ENCODE results near the gene LRRC74B.
A peak's percentile ranks its signal among the peaks of the same experiment; 100 is the strongest.
"Not testable (repeated sequence)": the region's sequence is repeated elsewhere in the genome, so short reads cannot be mapped to it uniquely, and the experiment has no call there.

LRRC74B gene

DNA sequence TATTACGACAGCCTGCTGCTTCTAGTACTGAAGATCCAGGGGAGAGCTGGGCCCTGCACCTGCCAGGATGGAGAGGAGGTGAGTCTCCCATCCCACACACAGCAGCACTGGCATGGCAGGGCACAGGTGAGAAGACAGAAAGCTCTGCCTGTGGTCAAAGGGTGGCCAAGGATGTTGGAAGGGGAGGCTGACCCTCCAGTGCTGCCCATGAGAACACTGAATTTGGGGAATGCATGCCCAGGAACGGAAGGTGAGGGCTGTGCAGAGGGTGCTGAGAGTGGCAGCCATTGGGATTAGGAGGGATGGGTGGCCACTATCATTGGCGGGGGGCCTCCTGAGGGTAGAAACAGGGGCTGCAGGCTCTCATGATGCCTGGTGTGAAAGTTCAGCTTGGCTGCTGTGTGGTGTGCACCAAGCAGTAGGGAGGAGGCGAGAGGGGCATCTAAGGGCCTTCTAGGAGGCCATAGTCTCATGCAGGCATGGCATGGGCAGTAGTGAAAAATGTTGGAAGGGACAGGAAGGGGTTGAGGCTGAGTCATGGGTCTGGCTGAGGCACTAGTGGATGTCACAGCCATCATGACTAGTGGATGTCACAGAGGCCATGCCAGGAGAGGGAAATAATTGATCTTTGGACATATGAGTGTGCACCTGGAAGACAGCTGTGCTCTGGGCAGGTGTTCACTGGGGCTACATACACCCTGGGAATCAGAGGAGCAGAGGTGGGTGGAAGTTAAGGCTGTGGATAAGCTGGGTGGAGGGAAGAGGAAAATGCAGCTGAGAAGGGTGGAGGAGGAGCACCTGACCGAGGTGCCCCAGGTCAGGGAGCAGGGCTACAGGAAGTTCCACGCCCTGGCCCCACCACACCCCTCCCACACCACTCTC lies 2.5 kb upstream of the LRRC74B start:
- no peaks in the 10 kb centered on the region for H3K27me3 ChIP-seq
- H3K9me3 ChIP-seq, result no peaks in the 10 kb centered on the region
- H3K4me1 ChIP-seq, result peaks cover 0 to 34% (median 19%) of the 10 kb centered on the region in 4 donors
- no peak for DNase-seq
- intact Hi-C loops (cut with DNase I; ENCODE audit: low total_unique reads), result no loop called here
- no peaks in the 10 kb centered on the region for H3K36me3 ChIP-seq
- H3K27ac ChIP-seq, result no peak overlapping the region
- TF ChIP-seq, protein P1, sequence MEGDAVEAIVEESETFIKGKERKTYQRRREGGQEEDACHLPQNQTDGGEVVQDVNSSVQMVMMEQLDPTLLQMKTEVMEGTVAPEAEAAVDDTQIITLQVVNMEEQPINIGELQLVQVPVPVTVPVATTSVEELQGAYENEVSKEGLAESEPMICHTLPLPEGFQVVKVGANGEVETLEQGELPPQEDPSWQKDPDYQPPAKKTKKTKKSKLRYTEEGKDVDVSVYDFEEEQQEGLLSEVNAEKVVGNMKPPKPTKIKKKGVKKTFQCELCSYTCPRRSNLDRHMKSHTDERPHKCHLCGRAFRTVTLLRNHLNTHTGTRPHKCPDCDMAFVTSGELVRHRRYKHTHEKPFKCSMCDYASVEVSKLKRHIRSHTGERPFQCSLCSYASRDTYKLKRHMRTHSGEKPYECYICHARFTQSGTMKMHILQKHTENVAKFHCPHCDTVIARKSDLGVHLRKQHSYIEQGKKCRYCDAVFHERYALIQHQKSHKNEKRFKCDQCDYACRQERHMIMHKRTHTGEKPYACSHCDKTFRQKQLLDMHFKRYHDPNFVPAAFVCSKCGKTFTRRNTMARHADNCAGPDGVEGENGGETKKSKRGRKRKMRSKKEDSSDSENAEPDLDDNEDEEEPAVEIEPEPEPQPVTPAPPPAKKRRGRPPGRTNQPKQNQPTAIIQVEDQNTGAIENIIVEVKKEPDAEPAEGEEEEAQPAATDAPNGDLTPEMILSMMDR (IDR thresholded peaks at IDR 0.05), result no peak
- H3K4me3 ChIP-seq, result no peak overlapping the region

DNA sequence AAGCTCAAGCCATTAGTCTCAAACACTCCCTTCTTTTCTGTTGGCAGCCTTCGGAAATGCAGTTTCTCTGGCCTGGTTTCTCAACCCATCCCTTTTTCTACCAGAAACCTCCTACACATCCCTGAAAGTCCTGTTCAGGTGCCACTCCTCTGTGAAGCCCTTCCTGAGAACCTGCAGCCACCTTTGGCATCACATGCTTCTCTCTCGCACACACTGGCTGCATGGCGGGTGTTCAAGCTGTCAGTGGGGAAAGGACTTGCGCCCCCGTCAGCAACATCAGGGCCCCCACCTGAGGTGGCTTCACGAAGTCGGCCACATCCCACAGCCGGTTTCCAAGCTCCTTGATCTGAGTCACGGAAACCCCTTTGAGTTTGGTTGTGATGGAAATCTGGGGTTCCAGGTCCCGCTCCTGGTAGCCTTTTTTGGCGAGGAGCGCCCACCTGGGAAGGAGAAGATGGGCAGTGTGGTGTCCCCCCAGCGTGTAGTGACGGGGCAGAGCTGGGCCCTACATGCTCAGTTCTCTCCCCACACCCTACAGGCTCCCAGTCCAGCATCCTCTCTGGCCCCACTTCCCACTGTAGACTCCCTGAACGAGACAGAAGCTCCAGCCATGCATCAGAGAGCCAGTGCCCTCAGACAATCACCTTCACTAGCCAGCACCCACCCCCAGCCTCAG lies 1.7 kb upstream of the LRRC74B start:
- Histone ChIP-seq H3K4me1 (peaks cover 0 to 27% (median 19%) of the 10 kb centered on the region in 4 donors), H3K4me3 (peak overlapping the region in 1 of 2 donors; percentile 43), H3K36me3 (no peaks in the 10 kb centered on the region), H3K27me3 (no peaks in the 10 kb centered on the region), H3K27ac (peak overlapping the region in 1 of 2 donors; percentile 23), H3K9me3 (no peaks in the 10 kb centered on the region)
- DNase-seq, result no peak
- TF ChIP-seq, protein P1 (IDR thresholded peaks at IDR 0.05), result no peak
- intact Hi-C loops (cut with DNase I; ENCODE audit: low total_unique reads), result no loop called here

DNA sequence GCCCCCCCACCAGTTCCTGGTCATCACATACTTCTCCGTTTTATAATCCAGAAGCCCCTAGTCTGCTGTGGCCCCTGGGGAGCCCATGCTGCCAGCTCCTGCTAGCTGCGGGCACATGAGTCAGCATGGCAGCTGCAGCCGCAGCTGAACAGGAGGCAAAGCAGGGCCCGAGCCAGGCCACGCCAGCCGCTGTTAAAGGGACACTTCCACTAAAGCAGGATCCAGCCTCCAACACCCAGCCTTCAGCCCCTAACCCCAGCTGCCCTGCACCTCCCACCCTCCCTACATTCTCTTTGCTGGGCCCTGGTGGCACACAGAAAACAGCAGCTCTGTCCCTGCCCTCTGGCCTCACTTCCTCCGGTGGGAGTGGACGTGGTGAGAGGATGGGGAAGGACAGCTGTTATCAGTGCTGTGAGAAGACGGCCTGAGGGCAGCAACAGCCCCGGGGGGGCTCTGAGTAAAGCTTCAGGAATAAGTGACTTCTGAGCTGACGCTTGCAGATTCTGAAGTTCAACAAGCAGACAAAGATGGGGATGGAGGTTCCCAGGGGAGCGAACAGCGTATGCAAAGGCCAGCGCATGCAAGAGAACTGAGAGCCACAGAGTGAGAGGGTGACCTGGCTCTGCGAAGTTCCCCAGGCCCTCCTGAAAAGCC lies 688 bp upstream of the LRRC74B start:
- H3K4me3 ChIP-seq, result peak overlapping the region; percentile 42 to 43
- no peaks in the 10 kb centered on the region for H3K27me3 ChIP-seq
- H3K27ac ChIP-seq, result peak overlapping the region in 1 of 2 donors; percentile 23
- TF ChIP-seq, protein P1 (IDR thresholded peaks at IDR 0.05), result no peak
- no peaks in the 10 kb centered on the region for H3K36me3 ChIP-seq
- peak in 1 of 2 donors; percentile 78 for DNase-seq
- intact Hi-C loops (cut with DNase I; ENCODE audit: low total_unique reads), result loop anchor here (5.0 kb wide), 1 partner anchor 1722 kb away; no protein-coding TSS in a partner anchor
- H3K4me1 ChIP-seq, result peaks cover 0 to 26% (median 19%) of the 10 kb centered on the region in 4 donors
- H3K9me3 ChIP-seq, result no peaks in the 10 kb centered on the region

DNA sequence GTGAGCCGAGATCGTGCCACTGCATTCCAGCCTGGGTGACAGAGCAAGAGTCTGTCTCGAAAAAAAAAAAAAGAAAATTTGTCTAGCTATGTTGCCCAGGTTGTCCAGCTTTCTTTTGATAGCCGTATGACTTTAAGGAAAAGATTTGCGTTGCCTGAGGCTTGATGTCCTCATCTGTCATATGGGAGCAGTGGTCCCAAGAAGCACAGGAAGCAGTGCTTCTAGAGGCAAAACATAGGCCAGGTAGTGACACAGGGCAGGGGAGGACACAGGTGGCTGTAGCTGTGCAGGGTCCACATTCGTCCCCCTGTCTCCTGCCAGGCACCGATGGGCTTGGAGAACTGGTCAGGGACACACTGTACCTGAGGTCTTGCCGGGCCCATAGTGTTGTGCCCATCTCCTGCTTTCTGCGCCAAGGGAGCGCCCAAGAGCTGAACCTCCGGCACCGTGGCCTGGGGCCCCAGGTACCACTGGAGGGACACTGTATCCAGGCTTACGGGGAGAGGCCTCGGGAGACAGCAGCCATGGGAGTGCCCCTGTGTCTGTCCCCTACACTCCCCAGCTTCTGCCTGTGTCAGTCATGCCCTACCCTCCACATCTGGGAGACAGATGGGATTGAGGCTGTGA lies 1.4 kb downstream of the LRRC74B start:
- Histone ChIP-seq H3K36me3 (no peaks in the 10 kb centered on the region), H3K27ac (no peak overlapping the region), H3K4me1 (peaks cover 0 to 26% (median 19%) of the 10 kb centered on the region in 4 donors), H3K27me3 (no peaks in the 10 kb centered on the region), H3K9me3 (no peaks in the 10 kb centered on the region), H3K4me3 (no peak overlapping the region)
- TF ChIP-seq, protein P1 (IDR thresholded peaks at IDR 0.05), result no peak
- intact Hi-C loops (cut with DNase I; ENCODE audit: low total_unique reads), result loop anchor here (5.0 kb wide), 1 partner anchor 1720 kb away; no protein-coding TSS in a partner anchor
- no peak for DNase-seq

DNA sequence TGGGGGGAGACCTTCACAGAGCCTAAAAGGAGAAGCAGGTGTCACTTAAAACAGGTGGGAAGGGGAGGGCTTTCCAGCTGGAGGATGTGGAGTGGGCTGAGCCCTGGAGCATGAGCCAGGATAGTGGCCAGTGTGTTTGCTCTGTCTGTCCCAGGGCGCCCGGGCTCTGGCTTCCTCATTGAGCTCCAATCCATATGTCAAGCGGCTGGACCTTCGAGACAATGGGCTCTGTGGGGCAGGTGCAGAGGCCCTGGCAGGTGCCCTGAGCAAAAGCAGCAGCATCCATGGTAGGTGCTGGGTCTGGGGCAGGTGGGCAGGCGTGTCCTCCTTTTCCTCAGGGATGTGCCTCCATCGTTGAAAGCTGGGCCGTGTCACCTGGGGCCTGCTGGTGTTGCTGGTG lies 2.0 kb downstream of the LRRC74B start:
- H3K9me3 ChIP-seq, result no peaks in the 10 kb centered on the region
- H3K4me1 ChIP-seq, result peaks cover 0 to 26% (median 19%) of the 10 kb centered on the region in 4 donors
- intact Hi-C loops (cut with DNase I; ENCODE audit: low total_unique reads), result loop anchor here (5.0 kb wide), 1 partner anchor 1720 kb away; no protein-coding TSS in a partner anchor
- H3K27me3 ChIP-seq, result peaks cover 0 to 2% of the 10 kb centered on the region in 2 donors
- H3K36me3 ChIP-seq, result no peaks in the 10 kb centered on the region
- DNase-seq, result no peak
- H3K4me3 ChIP-seq, result no peak overlapping the region
- TF ChIP-seq, protein P1 (IDR thresholded peaks at IDR 0.05), result no peak
- H3K27ac ChIP-seq, result no peak overlapping the region

DNA sequence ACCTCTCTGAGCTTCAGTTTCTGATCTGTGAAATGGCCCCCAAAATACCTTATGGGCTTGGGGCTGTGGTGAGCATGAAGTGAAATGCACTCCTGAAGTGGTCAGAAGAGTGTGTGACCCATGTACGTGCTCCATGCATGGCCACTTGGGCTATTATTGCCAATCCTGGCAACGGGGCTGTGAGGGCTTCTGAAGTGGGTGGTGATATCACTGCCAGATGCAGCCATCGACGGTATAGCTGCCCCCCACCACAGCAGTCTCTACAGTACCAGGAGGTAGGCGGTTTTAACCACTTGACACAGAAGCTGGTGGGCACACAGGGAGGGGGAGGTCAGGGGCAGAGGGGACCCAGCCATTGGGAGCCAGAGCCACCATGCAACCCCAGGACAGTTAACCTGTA lies 2.7 kb downstream of the LRRC74B start:
- H3K27me3 ChIP-seq, H3K36me3 ChIP-seq, H3K27ac ChIP-seq, DNase-seq, H3K9me3 ChIP-seq, H3K4me3 ChIP-seq: not testable (repeated sequence)
- H3K4me1 ChIP-seq, result peaks cover 0 to 26% (median 19%) of the 10 kb centered on the region in 4 donors
- intact Hi-C loops (cut with DNase I; ENCODE audit: low total_unique reads), result loop anchor here (5.0 kb wide), 1 partner anchor 1719 kb away; no protein-coding TSS in a partner anchor

DNA sequence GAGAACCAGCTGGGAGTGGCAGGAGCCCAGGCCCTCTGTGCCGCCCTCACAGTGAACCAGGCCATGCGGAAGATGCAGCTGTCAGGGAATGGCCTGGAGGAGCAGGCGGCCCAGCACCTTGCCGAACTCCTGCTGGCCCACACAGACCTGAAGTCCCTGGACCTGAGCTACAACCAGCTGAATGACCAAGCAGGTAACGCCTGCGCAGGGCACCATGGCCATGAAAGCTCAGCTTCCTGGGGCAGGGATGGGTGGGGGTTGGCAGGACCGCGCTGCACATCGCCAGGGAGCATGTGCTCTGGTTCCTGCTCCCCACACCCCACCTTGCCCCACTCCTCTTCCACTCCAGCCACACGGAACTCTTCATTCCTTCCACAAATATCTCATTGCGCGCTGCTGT lies 3.2 kb downstream of the LRRC74B start:
- H3K27me3 ChIP-seq, H3K9me3 ChIP-seq, DNase-seq, H3K36me3 ChIP-seq, H3K27ac ChIP-seq, H3K4me3 ChIP-seq: not testable (repeated sequence)
- intact Hi-C loops (cut with DNase I; ENCODE audit: low total_unique reads), result loop anchor here (5.0 kb wide), 1 partner anchor 1718 kb away; no protein-coding TSS in a partner anchor
- H3K4me1 ChIP-seq, result peaks cover 0 to 21% (median 18%) of the 10 kb centered on the region in 4 donors
